Fibroblast of pulmonary artery (primary cell): ENCODE measurements around the gene ZNF469.

Source experiments
- DNase-seq: peaks from one replicate; pipeline ENCODE4 v3.0.0-alpha.2; 2010; ENCODE audit warnings: low read depth
- H3K4me3 ChIP-seq: replicated peaks from 2 replicates; pipeline ENCODE4 v1.5.1; 2011; ENCODE audit warnings: low read depth, mild to moderate bottlenecking, control low read depth, low read length, moderate library complexity
- CTCF ChIP-seq: IDR thresholded peaks from 2 replicates; pipeline ENCODE4 v1.5.1; 2011; ENCODE audit warnings: mild to moderate bottlenecking, control low read depth, low read length, inconsistent platforms; ENCODE audit errors: missing control alignments

ZNF469 gene

GRCh38 chr16:88401604-88402246, 19.0 kb downstream of the ZNF469 start:
- TF ChIP-seq CTCF, result no peak
- no peak overlapping the region for H3K4me3 ChIP-seq

GRCh38 chr16:88402551-88403240, 19.9 kb downstream of the ZNF469 start:
- DNase-seq, result no peak
- no peak overlapping the region for H3K4me3 ChIP-seq
- no peak for TF ChIP-seq CTCF

More at GRCh38 chr16:88401604-88402246, 19.0 kb downstream of the ZNF469 start:
- no peak for DNase-seq

- DNase-seq, result no peak
- no peak overlapping the region for H3K4me3 ChIP-seq
- TF ChIP-seq CTCF, result no peak
Observed at GRCh38 chr16:88403794-88404581, 21.2 kb downstream of the ZNF469 start.

- no peak for TF ChIP-seq CTCF
- no peak overlapping the region for H3K4me3 ChIP-seq
- DNase-seq, result no peak
Observed at GRCh38 chr16:88404769-88405168, 22.0 kb downstream of the ZNF469 start.

- no peak overlapping the region for H3K4me3 ChIP-seq
- no peak for TF ChIP-seq CTCF
Observed at GRCh38 chr16:88405216-88406060, 22.7 kb downstream of the ZNF469 start.

More at GRCh38 chr16:88405216-88406060, 22.7 kb downstream of the ZNF469 start:
- peak; percentile 38 for DNase-seq
